ENCODE measurements around the gene TMBIM6.

The TMBIM6 gene

DNA sequence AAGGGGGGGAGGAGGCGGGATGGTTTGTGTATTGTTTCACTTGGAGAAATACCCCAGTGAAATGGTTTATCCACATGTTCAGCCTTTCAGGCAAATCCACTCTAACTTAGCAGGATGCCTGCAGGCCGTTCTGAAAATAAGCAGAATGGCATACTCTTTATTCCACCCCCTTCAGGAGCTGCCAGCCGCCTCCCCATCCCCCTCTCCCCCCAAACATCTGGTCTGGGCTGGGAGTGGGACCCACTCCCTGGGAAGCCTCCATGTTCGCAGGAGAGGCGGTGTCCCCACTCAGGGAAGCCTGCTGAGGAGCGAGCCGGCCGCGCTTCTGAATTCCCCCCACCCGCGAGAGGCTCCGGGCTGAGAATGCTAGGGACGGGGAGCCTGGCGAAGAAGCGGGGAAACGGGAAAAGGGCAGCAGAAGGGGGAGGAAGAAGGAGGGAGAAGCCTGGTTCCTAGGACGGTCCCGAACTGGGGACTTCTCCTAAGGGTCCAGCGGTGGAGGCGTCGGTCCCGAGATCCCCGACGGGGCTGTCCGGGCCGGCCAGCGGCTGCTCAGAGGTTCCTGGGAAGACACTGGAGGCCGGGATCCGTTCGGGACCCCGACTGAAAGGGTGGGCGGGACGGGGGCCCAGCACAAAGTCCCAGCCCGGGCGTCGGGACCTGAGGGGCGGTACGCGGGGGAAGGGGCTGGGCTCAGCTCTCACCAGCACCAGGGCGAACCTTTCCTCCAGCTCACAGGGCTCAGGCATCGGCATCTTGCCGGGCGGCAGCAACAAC lies 34.8 kb upstream of the TMBIM6 start (continued):
- TF ChIP-seq, protein P1, sequence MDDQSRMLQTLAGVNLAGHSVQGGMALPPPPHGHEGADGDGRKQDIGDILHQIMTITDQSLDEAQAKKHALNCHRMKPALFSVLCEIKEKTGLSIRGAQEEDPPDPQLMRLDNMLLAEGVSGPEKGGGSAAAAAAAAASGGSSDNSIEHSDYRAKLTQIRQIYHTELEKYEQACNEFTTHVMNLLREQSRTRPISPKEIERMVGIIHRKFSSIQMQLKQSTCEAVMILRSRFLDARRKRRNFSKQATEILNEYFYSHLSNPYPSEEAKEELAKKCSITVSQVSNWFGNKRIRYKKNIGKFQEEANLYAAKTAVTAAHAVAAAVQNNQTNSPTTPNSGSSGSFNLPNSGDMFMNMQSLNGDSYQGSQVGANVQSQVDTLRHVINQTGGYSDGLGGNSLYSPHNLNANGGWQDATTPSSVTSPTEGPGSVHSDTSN (CRISPR knock-in tag; IDR thresholded peaks at IDR 0.05): no peak
- TF ChIP-seq ZNF10 (tag by site-specific recombination; IDR thresholded peaks at IDR 0.05) (no peak), ZNF560 (tag by site-specific recombination; IDR thresholded peaks at IDR 0.05; ENCODE audit: borderline replicate concordance) (no peak), ZNF341 (tag by site-specific recombination; IDR thresholded peaks at IDR 0.05; ENCODE audit: low read depth) (peak; percentile 75), SP2 (tag by site-specific recombination; IDR thresholded peaks at IDR 0.05) (peak; percentile 55), ZNF514 (tag by site-specific recombination; IDR thresholded peaks at IDR 0.05) (no peak), OVOL3 (tag by site-specific recombination; IDR thresholded peaks at IDR 0.05) (no peak), ZFP69B (tag by site-specific recombination; IDR thresholded peaks at IDR 0.05) (peak; percentile 98), ZNF785 (tag by site-specific recombination; IDR thresholded peaks at IDR 0.05) (no peak), ZNF121 (tag by site-specific recombination; IDR thresholded peaks at IDR 0.05) (no peak), SCRT1 (tag by site-specific recombination; IDR thresholded peaks at IDR 0.05; ENCODE audit: borderline replicate concordance) (no peak), ZNF544 (tag by site-specific recombination; IDR thresholded peaks at IDR 0.05) (no peak), ZNF571 (tag by site-specific recombination; IDR thresholded peaks at IDR 0.05) (no peak), ZNF114 (tag by site-specific recombination; IDR thresholded peaks at IDR 0.05) (no peak), ZNF155 (tag by site-specific recombination; IDR thresholded peaks at IDR 0.05) (no peak), ZNF600 (tag by site-specific recombination; IDR thresholded peaks at IDR 0.05) (no peak), ZNF747 (tag by site-specific recombination; IDR thresholded peaks at IDR 0.05) (no peak), ZNF664 (tag by site-specific recombination; IDR thresholded peaks at IDR 0.05) (no peak), SP7 (tag by site-specific recombination; IDR thresholded peaks at IDR 0.05) (no peak), ZBTB21 (tag by site-specific recombination; IDR thresholded peaks at IDR 0.05) (no peak), ZNF248 (tag by site-specific recombination; IDR thresholded peaks at IDR 0.05) (no peak), ZNF701 (tag by site-specific recombination; IDR thresholded peaks at IDR 0.05) (no peak), ZNF274 (IDR thresholded peaks at IDR 0.05; ENCODE audit: low read length) (no peak), ZNF274 (tag by site-specific recombination; IDR thresholded peaks at IDR 0.05; ENCODE audit: borderline replicate concordance) (no peak), ZNF623 (tag by site-specific recombination; IDR thresholded peaks at IDR 0.05) (no peak), ZNF24 (tag by site-specific recombination; IDR thresholded peaks at IDR 0.05) (no peak), GLI2 (tag by site-specific recombination; IDR thresholded peaks at IDR 0.05; ENCODE audit: borderline replicate concordance, low read depth) (no peak), ZNF138 (tag by site-specific recombination; IDR thresholded peaks at IDR 0.05; ENCODE audit: borderline replicate concordance) (no peak)
- TF ChIP-seq, protein P2, sequence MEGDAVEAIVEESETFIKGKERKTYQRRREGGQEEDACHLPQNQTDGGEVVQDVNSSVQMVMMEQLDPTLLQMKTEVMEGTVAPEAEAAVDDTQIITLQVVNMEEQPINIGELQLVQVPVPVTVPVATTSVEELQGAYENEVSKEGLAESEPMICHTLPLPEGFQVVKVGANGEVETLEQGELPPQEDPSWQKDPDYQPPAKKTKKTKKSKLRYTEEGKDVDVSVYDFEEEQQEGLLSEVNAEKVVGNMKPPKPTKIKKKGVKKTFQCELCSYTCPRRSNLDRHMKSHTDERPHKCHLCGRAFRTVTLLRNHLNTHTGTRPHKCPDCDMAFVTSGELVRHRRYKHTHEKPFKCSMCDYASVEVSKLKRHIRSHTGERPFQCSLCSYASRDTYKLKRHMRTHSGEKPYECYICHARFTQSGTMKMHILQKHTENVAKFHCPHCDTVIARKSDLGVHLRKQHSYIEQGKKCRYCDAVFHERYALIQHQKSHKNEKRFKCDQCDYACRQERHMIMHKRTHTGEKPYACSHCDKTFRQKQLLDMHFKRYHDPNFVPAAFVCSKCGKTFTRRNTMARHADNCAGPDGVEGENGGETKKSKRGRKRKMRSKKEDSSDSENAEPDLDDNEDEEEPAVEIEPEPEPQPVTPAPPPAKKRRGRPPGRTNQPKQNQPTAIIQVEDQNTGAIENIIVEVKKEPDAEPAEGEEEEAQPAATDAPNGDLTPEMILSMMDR (tag by site-specific recombination; IDR thresholded peaks at IDR 0.05): no peak
- TF ChIP-seq, protein P3, sequence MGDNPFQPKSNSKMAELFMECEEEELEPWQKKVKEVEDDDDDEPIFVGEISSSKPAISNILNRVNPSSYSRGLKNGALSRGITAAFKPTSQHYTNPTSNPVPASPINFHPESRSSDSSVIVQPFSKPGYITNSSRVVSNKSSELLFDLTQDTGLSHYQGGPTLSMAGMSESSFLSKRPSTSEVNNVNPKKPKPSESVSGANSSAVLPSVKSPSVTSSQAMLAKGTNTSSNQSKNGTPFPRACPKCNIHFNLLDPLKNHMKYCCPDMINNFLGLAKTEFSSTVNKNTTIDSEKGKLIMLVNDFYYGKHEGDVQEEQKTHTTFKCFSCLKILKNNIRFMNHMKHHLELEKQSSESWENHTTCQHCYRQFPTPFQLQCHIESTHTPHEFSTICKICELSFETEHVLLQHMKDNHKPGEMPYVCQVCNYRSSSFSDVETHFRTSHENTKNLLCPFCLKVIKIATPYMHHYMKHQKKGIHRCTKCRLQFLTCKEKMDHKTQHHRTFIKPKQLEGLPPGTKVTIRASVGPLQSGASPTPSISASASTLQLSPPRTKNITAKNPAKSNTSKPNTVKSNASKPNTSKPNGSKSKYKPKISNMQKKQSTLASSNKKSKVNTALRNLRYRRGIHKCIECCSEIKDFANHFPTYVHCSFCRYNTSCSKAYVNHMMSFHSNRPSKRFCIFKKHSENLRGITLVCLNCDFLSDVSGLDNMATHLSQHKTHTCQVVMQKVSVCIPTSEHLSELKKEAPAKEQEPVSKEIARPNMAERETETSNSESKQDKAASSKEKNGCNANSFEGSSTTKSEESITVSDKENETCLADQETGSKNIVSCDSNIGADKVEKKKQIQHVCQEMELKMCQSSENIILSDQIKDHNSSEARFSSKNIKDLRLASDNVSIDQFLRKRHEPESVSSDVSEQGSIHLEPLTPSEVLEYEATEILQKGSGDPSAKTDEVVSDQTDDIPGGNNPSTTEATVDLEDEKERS (tag by site-specific recombination; IDR thresholded peaks at IDR 0.05): no peak
- TF ChIP-seq, protein P4, sequence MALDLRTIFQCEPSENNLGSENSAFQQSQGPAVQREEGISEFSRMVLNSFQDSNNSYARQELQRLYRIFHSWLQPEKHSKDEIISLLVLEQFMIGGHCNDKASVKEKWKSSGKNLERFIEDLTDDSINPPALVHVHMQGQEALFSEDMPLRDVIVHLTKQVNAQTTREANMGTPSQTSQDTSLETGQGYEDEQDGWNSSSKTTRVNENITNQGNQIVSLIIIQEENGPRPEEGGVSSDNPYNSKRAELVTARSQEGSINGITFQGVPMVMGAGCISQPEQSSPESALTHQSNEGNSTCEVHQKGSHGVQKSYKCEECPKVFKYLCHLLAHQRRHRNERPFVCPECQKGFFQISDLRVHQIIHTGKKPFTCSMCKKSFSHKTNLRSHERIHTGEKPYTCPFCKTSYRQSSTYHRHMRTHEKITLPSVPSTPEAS (tag by site-specific recombination; IDR thresholded peaks at IDR 0.05): no peak
- TF ChIP-seq, protein P5, sequence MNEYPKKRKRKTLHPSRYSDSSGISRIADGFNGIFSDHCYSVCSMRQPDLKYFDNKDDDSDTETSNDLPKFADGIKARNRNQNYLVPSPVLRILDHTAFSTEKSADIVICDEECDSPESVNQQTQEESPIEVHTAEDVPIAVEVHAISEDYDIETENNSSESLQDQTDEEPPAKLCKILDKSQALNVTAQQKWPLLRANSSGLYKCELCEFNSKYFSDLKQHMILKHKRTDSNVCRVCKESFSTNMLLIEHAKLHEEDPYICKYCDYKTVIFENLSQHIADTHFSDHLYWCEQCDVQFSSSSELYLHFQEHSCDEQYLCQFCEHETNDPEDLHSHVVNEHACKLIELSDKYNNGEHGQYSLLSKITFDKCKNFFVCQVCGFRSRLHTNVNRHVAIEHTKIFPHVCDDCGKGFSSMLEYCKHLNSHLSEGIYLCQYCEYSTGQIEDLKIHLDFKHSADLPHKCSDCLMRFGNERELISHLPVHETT (tag by site-specific recombination; IDR thresholded peaks at IDR 0.05): no peak
